ENCODE results near the gene EXD3. TPM values are rescaled to one million over a fixed set of nuclear protein-coding genes. Genes with fewer than 3 reads are reported as not detected.
"Not testable (repeated sequence)": the region's sequence is repeated elsewhere in the genome, so short reads cannot be mapped to it uniquely, and the experiment has no call there.

EXD3 gene
- total RNA-seq, 4 donors from 2014 or later, result 2.8 to 16.8 (median 9.1) TPM

GRCh38 chr9:137452006-137452760 is 29.2 kb upstream of the EXD3 start:
- 83 to 94% methylated on average over 1 to 3 of the region's 17 CpGs for WGBS, 2 donors
- no peak for TF ChIP-seq POLR2A (IDR thresholded peaks at IDR 0.05)
- TF ChIP-seq, protein P1, sequence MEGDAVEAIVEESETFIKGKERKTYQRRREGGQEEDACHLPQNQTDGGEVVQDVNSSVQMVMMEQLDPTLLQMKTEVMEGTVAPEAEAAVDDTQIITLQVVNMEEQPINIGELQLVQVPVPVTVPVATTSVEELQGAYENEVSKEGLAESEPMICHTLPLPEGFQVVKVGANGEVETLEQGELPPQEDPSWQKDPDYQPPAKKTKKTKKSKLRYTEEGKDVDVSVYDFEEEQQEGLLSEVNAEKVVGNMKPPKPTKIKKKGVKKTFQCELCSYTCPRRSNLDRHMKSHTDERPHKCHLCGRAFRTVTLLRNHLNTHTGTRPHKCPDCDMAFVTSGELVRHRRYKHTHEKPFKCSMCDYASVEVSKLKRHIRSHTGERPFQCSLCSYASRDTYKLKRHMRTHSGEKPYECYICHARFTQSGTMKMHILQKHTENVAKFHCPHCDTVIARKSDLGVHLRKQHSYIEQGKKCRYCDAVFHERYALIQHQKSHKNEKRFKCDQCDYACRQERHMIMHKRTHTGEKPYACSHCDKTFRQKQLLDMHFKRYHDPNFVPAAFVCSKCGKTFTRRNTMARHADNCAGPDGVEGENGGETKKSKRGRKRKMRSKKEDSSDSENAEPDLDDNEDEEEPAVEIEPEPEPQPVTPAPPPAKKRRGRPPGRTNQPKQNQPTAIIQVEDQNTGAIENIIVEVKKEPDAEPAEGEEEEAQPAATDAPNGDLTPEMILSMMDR (IDR thresholded peaks at IDR 0.05), result no peak
- intact Hi-C loops (cut with DNase I), result no loop called here
- no peak for DNase-seq
- Histone ChIP-seq H3K27ac (no peak overlapping the region), H3K9me3 (no peaks in the 10 kb centered on the region), H3K4me3 (no peak overlapping the region), H3K27me3 (no peaks in the 10 kb centered on the region), H3K36me3 (peaks cover 0 to 43% (median 5%) of the 10 kb centered on the region in 3 donors), H3K4me1 (peaks cover 11 to 39% (median 18%) of the 10 kb centered on the region in 3 donors)

- intact Hi-C loops (cut with DNase I); H3K27me3 ChIP-seq; H3K27ac ChIP-seq; H3K4me3 ChIP-seq; DNase-seq; H3K9me3 ChIP-seq: not testable (repeated sequence)
- Histone ChIP-seq H3K36me3 (peaks cover 0 to 38% (median 5%) of the 10 kb centered on the region in 3 donors), H3K4me1 (peaks cover 11 to 32% (median 15%) of the 10 kb centered on the region in 3 donors)
- WGBS, 2 donors, result 94% methylated on average over 3 of the region's 31 CpGs; no CpG with 5 or more reads in 1 of the 2 donors
Observed at GRCh38 chr9:137451264-137452005, 28.5 kb upstream of the EXD3 start.

GRCh38 chr9:137450539-137451222 is 27.7 kb upstream of the EXD3 start:
- H3K27me3 ChIP-seq, result peaks cover 0 to 14% (median 0%) of the 10 kb centered on the region in 4 donors
- DNase-seq; H3K27ac ChIP-seq; H3K4me3 ChIP-seq; intact Hi-C loops (cut with DNase I); H3K9me3 ChIP-seq: not testable (repeated sequence)
- H3K36me3 ChIP-seq, result peaks cover 0 to 30% (median 5%) of the 10 kb centered on the region in 3 donors
- 47 to 100% methylated on average over 2 to 3 of the region's 24 CpGs for WGBS, 2 donors
- H3K4me1 ChIP-seq, result peaks cover 11 to 34% (median 20%) of the 10 kb centered on the region in 3 donors

- Histone ChIP-seq H3K4me3 (no peak overlapping the region), H3K36me3 (peaks cover 0 to 30% (median 5%) of the 10 kb centered on the region in 3 donors), H3K4me1 (peaks cover 10 to 34% (median 23%) of the 10 kb centered on the region in 3 donors), H3K27me3 (peaks cover 0 to 20% (median 0%) of the 10 kb centered on the region in 4 donors), H3K9me3 (no peaks in the 10 kb centered on the region), H3K27ac (no peak overlapping the region)
- 65 to 70% methylated on average over 13 to 16 of the region's 18 CpGs for WGBS, 2 donors
- no peak for TF ChIP-seq POLR2A (IDR thresholded peaks at IDR 0.05)
- TF ChIP-seq, protein P1 (IDR thresholded peaks at IDR 0.05), result no peak
- DNase-seq, result no peak
- intact Hi-C loops (cut with DNase I), result no loop called here
Observed at GRCh38 chr9:137449931-137450538, 27.1 kb upstream of the EXD3 start.

DNA sequence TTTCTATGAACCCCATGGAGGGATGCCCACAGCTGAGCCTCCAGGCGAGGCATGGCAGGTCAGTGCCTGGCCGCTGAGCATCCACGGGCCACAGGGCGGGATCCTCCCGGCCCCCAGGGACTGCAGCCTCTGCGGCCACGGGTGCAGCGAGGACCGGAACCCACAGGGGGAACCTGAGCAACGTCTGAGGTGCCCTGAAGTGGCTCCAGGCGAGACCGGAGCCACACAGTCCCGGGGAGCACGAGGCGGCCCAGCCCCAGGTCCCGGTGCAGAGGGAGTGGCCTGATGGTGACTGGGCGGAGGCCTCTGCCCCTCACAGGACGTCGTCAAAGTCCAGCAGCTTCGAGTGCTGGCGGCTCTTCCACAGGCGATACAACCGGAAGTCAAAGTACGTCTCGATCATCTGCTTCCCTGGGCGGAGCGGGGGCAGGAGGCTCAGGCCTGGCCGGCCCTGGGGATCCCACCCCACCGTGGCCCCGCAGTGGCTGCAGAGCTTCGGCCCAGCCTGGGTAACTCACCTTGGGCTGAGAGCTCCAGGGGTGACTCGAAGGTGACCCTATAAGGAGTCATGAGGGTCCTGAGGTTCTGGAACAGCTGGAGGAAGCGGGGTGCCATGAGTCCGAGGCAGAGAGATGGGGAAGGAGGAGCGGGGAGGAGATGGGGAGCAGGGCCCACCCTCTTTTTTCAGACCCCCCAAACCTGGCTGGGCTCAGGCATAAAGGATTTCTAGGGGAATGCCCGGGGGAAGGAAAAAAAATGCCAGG is 26.3 kb upstream of the EXD3 start:
- TF ChIP-seq POLR2A (IDR thresholded peaks at IDR 0.05), result no peak
- TF ChIP-seq, protein P1 (IDR thresholded peaks at IDR 0.05), result no peak

More for the DNA sequence above, 26.3 kb upstream of the EXD3 start:
- peaks cover 3 to 29% (median 17%) of the 10 kb centered on the region in 3 donors for H3K4me1 ChIP-seq
- DNase-seq, result no peak
- no peaks in the 10 kb centered on the region for H3K9me3 ChIP-seq
- peaks cover 0 to 30% (median 5%) of the 10 kb centered on the region in 3 donors for H3K36me3 ChIP-seq
- peaks cover 0 to 25% (median 2%) of the 10 kb centered on the region in 4 donors for H3K27me3 ChIP-seq
- intact Hi-C loops (cut with DNase I), result no loop called here
- H3K4me3 ChIP-seq, result no peak overlapping the region
- 84 to 89% methylated on average over 7 to 13 of the region's 36 CpGs for WGBS, 2 donors
- H3K27ac ChIP-seq, result no peak overlapping the region
